HEK293 (cell line): ENCODE measurements around the gene APPBP2.
A peak's percentile ranks its signal among the peaks of the same experiment; 100 is the strongest.

Experiments
- GFI1B ChIP-seq: fragments of 450-650 bp; formaldehyde crosslinking; IDR thresholded peaks from 2 replicates; pipeline ENCODE4 v1.5.1; 2016; ENCODE audit warnings: missing biosample characterization, missing genetic modification characterization
- GLIS2 ChIP-seq: fragments of 450-650 bp; formaldehyde crosslinking; IDR thresholded peaks from 2 replicates; pipeline ENCODE4 v1.5.1; 2016; ENCODE audit warnings: missing biosample characterization, missing genetic modification characterization
- HOXD13 ChIP-seq: sonication (generic); formaldehyde crosslinking; IDR thresholded peaks from 2 replicates; pipeline ENCODE4 v1.8.0; 2022; ENCODE audit warnings: missing genetic modification reagents, borderline replicate concordance
- INSM2 ChIP-seq: fragments of 450-650 bp; formaldehyde crosslinking; IDR thresholded peaks from 2 replicates; pipeline ENCODE4 v1.5.1; 2016; ENCODE audit warnings: missing biosample characterization, missing genetic modification characterization
- KLF16 ChIP-seq: fragments of 450-650 bp; formaldehyde crosslinking; IDR thresholded peaks from 2 replicates; pipeline ENCODE4 v1.5.1; 2017; ENCODE audit warnings: missing biosample characterization, missing genetic modification characterization
- MEIS1 ChIP-seq: sonication (generic); formaldehyde crosslinking; IDR thresholded peaks from 2 replicates; pipeline ENCODE4 v1.8.1; 2022; ENCODE audit warnings: missing genetic modification reagents, mild to moderate bottlenecking, borderline replicate concordance
- ZBTB1 ChIP-seq: fragments of 450-650 bp; formaldehyde crosslinking; IDR thresholded peaks from 2 replicates; pipeline ENCODE4 v1.5.1; 2016; ENCODE audit warnings: missing biosample characterization, missing genetic modification characterization
- ZBTB20 ChIP-seq: fragments of 450-650 bp; formaldehyde crosslinking; IDR thresholded peaks from 2 replicates; pipeline ENCODE4 v1.5.1; 2016; ENCODE audit warnings: missing biosample characterization, missing genetic modification characterization
- ZBTB48 ChIP-seq: fragments of 450-650 bp; formaldehyde crosslinking; IDR thresholded peaks from 2 replicates; pipeline ENCODE4 v1.5.1; 2016; ENCODE audit warnings: missing biosample characterization, missing genetic modification characterization
- ZBTB8A ChIP-seq: fragments of 450-650 bp; formaldehyde crosslinking; IDR thresholded peaks from 2 replicates; pipeline ENCODE4 v1.5.1; 2016; ENCODE audit warnings: missing biosample characterization, missing genetic modification characterization
- ZFP3 ChIP-seq: fragments of 450-650 bp; formaldehyde crosslinking; IDR thresholded peaks from 2 replicates; pipeline ENCODE4 v1.5.1; 2016; ENCODE audit warnings: low read depth, missing biosample characterization, missing genetic modification characterization
- ZFP37 ChIP-seq: fragments of 450-650 bp; formaldehyde crosslinking; IDR thresholded peaks from 2 replicates; pipeline ENCODE4 v1.5.1; 2016; ENCODE audit warnings: missing biosample characterization, missing genetic modification characterization
- ZFP41 ChIP-seq: fragments of 450-650 bp; formaldehyde crosslinking; IDR thresholded peaks from 2 replicates; pipeline ENCODE4 v1.5.1; 2016; ENCODE audit warnings: missing biosample characterization, missing genetic modification characterization, borderline replicate concordance
- ZNF121 ChIP-seq: fragments of 450-650 bp; formaldehyde crosslinking; IDR thresholded peaks from 2 replicates; pipeline ENCODE4 v1.5.1; 2016; ENCODE audit warnings: missing biosample characterization, missing genetic modification characterization
- ZNF146 ChIP-seq: fragments of 450-650 bp; formaldehyde crosslinking; IDR thresholded peaks from 2 replicates; pipeline ENCODE4 v1.5.1; 2016; ENCODE audit warnings: missing biosample characterization, missing genetic modification characterization
- ZNF175 ChIP-seq: fragments of 450-650 bp; formaldehyde crosslinking; IDR thresholded peaks from 2 replicates; pipeline ENCODE4 v1.5.1; 2016; ENCODE audit warnings: missing biosample characterization, missing genetic modification characterization
- ZNF266 ChIP-seq: fragments of 450-650 bp; formaldehyde crosslinking; IDR thresholded peaks from 2 replicates; pipeline ENCODE4 v1.5.1; 2016; ENCODE audit warnings: missing biosample characterization, missing genetic modification characterization, low read depth
- ZNF292 ChIP-seq: fragments of 450-650 bp; formaldehyde crosslinking; IDR thresholded peaks from 2 replicates; pipeline ENCODE4 v1.5.1; 2016; ENCODE audit warnings: low read depth, missing biosample characterization, missing genetic modification characterization, borderline replicate concordance
- ZNF324 ChIP-seq: fragments of 450-650 bp; formaldehyde crosslinking; IDR thresholded peaks from 2 replicates; pipeline ENCODE4 v1.5.1; 2016; ENCODE audit warnings: missing biosample characterization, missing genetic modification characterization
- ZNF571 ChIP-seq: fragments of 450-650 bp; formaldehyde crosslinking; IDR thresholded peaks from 2 replicates; pipeline ENCODE4 v1.5.0; 2017; ENCODE audit warnings: missing biosample characterization, missing genetic modification characterization
- ZNF621 ChIP-seq: fragments of 450-650 bp; formaldehyde crosslinking; IDR thresholded peaks from 2 replicates; pipeline ENCODE4 v1.5.1; 2017; ENCODE audit warnings: missing biosample characterization, missing genetic modification characterization
- ZNF747 ChIP-seq: fragments of 450-650 bp; formaldehyde crosslinking; IDR thresholded peaks from 2 replicates; pipeline ENCODE4 v1.5.1; 2016; ENCODE audit warnings: missing biosample characterization, missing genetic modification characterization
- ZNF777 ChIP-seq: fragments of 450-650 bp; formaldehyde crosslinking; IDR thresholded peaks from 2 replicates; pipeline ENCODE4 v1.5.1; 2017; ENCODE audit warnings: missing biosample characterization, missing genetic modification characterization, borderline replicate concordance
- ZNF830 ChIP-seq: fragments of 450-650 bp; IDR thresholded peaks from 2 replicates; pipeline ENCODE4 v1.5.0; 2018; ENCODE audit warnings: missing biosample characterization, missing genetic modification characterization, low read depth, mild to moderate bottlenecking, moderate library complexity
- ZSCAN5A ChIP-seq: fragments of 450-650 bp; formaldehyde crosslinking; IDR thresholded peaks from 2 replicates; pipeline ENCODE4 v1.5.1; 2016; ENCODE audit warnings: missing biosample characterization, missing genetic modification characterization
- TF ChIP-seq, protein P1 (sequence below): fragments of 450-650 bp; formaldehyde crosslinking; IDR thresholded peaks from 2 replicates; pipeline ENCODE4 v1.5.1; 2016; ENCODE audit warnings: missing biosample characterization, missing genetic modification characterization
- TF ChIP-seq, protein P2 (sequence below): fragments of 450-650 bp; formaldehyde crosslinking; conservative IDR thresholded peaks from 2 replicates; pipeline ENCODE4 v1.5.1; 2016; ENCODE audit warnings: low read depth, missing biosample characterization, missing genetic modification characterization
- TF ChIP-seq, protein P3 (sequence below): fragments of 450-650 bp; IDR thresholded peaks from 2 replicates; pipeline ENCODE4 v1.5.1; 2018; ENCODE audit warnings: missing biosample characterization, missing genetic modification characterization

Gene APPBP2

DNA sequence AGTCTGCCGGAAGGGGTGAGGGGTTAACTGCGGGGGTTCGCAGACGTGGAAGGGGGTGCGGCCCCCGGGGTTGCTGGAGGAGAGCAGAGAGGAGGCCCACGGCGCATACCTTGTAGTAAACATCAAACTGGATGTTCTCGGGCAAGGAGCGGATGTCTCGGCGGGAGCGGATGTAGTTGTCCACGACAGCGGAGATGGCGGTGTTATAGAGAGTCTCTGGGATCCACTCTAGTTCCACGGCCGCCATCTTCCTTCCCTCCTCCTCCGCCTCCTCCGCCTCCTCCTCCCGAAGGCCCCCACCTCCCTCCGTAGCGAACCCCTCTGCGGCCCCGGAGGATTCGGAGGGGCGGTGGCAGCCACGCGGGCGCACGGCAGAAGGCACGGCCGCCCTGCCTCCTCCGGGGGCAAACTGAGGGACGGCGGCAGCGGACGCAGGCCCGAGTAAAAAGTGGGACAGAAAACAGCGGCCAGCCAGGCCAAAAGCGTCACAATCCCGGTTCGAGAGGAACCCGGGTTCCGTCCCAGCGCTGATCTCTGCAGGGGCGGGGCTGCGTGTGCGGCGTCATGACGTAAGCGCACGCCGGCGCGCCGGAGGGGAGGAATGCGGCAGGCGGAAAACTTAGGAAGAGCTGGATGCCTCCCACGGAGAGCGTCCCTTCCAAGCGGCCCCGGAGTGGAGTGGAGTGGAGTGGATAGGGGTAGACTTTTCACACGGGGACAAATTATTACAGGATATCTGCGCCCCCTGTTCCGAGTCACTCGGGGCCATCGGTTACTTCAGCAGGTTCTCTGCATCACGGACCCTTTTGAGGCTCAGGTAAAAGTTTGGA lies at the start of gene APPBP2 (continued):
- TF ChIP-seq, protein P1, sequence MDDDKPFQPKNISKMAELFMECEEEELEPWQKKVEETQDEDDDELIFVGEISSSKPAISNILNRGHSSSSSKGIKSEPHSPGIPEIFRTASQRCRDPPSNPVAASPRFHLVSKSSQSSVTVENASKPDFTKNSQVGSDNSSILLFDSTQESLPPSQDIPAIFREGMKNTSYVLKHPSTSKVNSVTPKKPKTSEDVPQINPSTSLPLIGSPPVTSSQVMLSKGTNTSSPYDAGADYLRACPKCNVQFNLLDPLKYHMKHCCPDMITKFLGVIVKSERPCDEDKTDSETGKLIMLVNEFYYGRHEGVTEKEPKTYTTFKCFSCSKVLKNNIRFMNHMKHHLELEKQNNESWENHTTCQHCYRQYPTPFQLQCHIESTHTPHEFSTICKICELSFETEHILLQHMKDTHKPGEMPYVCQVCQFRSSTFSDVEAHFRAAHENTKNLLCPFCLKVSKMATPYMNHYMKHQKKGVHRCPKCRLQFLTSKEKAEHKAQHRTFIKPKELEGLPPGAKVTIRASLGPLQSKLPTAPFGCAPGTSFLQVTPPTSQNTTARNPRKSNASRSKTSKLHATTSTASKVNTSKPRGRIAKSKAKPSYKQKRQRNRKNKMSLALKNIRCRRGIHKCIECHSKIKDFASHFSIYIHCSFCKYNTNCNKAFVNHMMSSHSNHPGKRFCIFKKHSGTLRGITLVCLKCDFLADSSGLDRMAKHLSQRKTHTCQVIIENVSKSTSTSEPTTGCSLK (tag by site-specific recombination): no peak
- TF ChIP-seq INSM2 (tag by site-specific recombination) (peak; percentile 69), MEIS1 (CRISPR knock-in tag) (no peak), ZFP41 (no peak), ZSCAN5A (tag by site-specific recombination) (0 out of 2 replicates have a peak, but pooled peaks have one; percentile 76), GLIS2 (peak; percentile 92), ZNF146 (tag by site-specific recombination) (no peak), KLF16 (tag by site-specific recombination) (peak; percentile 93), ZNF292 (tag by site-specific recombination) (no peak), ZFP3 (tag by site-specific recombination) (no peak), ZBTB48 (tag by site-specific recombination) (no peak), ZFP37 (tag by site-specific recombination) (0 out of 2 replicates have a peak, but pooled peaks have one; percentile 58), ZBTB8A (tag by site-specific recombination) (peak; percentile 66), ZNF571 (tag by site-specific recombination) (no peak), HOXD13 (CRISPR knock-in tag) (no peak), ZNF777 (tag by site-specific recombination) (peak; percentile 99), ZBTB1 (tag by site-specific recombination) (no peak), ZNF747 (tag by site-specific recombination) (no peak), ZNF121 (tag by site-specific recombination) (no peak), ZNF324 (peak; percentile 80; the same call in 1 of the 2 replicates), ZNF830 (tag by site-specific recombination) (no peak), ZNF266 (no peak), ZNF621 (tag by site-specific recombination) (no peak), ZNF175 (tag by site-specific recombination) (no peak), ZBTB20 (tag by site-specific recombination) (peak; percentile 100), GFI1B (tag by site-specific recombination) (no peak)
- TF ChIP-seq, protein P2, sequence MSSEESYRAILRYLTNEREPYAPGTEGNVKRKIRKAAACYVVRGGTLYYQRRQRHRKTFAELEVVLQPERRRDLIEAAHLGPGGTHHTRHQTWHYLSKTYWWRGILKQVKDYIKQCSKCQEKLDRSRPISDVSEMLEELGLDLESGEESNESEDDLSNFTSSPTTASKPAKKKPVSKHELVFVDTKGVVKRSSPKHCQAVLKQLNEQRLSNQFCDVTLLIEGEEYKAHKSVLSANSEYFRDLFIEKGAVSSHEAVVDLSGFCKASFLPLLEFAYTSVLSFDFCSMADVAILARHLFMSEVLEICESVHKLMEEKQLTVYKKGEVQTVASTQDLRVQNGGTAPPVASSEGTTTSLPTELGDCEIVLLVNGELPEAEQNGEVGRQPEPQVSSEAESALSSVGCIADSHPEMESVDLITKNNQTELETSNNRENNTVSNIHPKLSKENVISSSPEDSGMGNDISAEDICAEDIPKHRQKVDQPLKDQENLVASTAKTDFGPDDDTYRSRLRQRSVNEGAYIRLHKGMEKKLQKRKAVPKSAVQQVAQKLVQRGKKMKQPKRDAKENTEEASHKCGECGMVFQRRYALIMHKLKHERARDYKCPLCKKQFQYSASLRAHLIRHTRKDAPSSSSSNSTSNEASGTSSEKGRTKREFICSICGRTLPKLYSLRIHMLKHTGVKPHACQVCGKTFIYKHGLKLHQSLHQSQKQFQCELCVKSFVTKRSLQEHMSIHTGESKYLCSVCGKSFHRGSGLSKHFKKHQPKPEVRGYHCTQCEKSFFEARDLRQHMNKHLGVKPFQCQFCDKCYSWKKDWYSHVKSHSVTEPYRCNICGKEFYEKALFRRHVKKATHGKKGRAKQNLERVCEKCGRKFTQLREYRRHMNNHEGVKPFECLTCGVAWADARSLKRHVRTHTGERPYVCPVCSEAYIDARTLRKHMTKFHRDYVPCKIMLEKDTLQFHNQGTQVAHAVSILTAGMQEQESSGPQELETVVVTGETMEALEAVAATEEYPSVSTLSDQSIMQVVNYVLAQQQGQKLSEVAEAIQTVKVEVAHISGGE (tag by site-specific recombination): peak; percentile 66; the same call in 1 of the 2 replicates
- TF ChIP-seq, protein P3, sequence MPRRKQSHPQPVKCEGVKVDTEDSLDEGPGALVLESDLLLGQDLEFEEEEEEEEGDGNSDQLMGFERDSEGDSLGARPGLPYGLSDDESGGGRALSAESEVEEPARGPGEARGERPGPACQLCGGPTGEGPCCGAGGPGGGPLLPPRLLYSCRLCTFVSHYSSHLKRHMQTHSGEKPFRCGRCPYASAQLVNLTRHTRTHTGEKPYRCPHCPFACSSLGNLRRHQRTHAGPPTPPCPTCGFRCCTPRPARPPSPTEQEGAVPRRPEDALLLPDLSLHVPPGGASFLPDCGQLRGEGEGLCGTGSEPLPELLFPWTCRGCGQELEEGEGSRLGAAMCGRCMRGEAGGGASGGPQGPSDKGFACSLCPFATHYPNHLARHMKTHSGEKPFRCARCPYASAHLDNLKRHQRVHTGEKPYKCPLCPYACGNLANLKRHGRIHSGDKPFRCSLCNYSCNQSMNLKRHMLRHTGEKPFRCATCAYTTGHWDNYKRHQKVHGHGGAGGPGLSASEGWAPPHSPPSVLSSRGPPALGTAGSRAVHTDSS (tag by site-specific recombination): peak; percentile 26; the same call in 1 of the 2 replicates
